Spleen (tissue), 7 donors: Measurements from ENCODE around the gene VEGFC.

Experiments
- CTCF ChIP-seq, 11 experiments: fragments of 200-600 bp in 7 of 11; fragments of 450-650 bp in 4 of 11; sonication (generic) in 4 of 11; IDR thresholded peaks in 8 of 11; conservative IDR thresholded peaks in 3 of 11; 1 replicate in 7 of 11; 2 replicates in 4 of 11; pipeline versions ENCODE4 v1.4.0 to v1.8.0; 2016 to 2021; ENCODE audit warnings: antibody characterized with exemption in 11 of 11, inconsistent platforms in 4 of 11, mild to moderate bottlenecking in 1 of 11
- POLR2A ChIP-seq, 3 donors: fragments of 450-650 bp; IDR thresholded peaks; one replicate each; pipeline ENCODE4 v1.5.1; 2017; ENCODE audit warnings: antibody characterized with exemption in 3 of 3, mild to moderate bottlenecking in 1 of 3
- POLR2AphosphoS5 ChIP-seq, 3 donors: sonication (generic); formaldehyde crosslinking; IDR thresholded peaks; one replicate each; pipeline ENCODE4 v1.5.1; 2017; ENCODE audit warnings: antibody characterized with exemption in 3 of 3
- donor health status: DM: no; HTN: no; CAD: no; lungs with moderate emphysema.
- donor health status: DM: no; HTN: no; CAD: no.
- donor health status: DM: no; HTN: no; CAD: no.

GRCh38 chr4:176778063-176778462 lies 14.7 kb downstream of the VEGFC start:
- TF ChIP-seq POLR2AphosphoS5 (IDR thresholded peaks at IDR 0.05) = no peak
- TF ChIP-seq CTCF (IDR thresholded peaks at IDR 0.05 in 8 of 11, conservative IDR thresholded peaks at IDR 0.05 in 3 of 11) = no peak
- TF ChIP-seq POLR2A (IDR thresholded peaks at IDR 0.05) = no peak
